CD8-positive, alpha-beta memory T cell (primary cell): ENCODE data around the gene LIN37. TPM values are rescaled to one million over a fixed set of nuclear protein-coding genes. Genes with fewer than 3 reads are reported as not detected.

Experiments used
- CTCF ChIA-PET: fragments of 350-600 bp; sonication (Branson Sonifier 250); formaldehyde crosslinking; loops from one replicate; lab custom pipeline; 2021; ENCODE audit warnings: antibody characterized with exemption; lab: Charles Lee
- POLR2A ChIA-PET: fragments of 350-600 bp; sonication (Branson Sonifier 250); formaldehyde crosslinking; loops from one replicate; lab custom pipeline; 2021; ENCODE audit warnings: antibody characterized with exemption; lab: Charles Lee
- DNase-seq, 5 donors: peaks; one replicate each; pipeline versions ENCODE4 v3.0.0 to v3.0.0-alpha.2; 2020 to 2022; ENCODE audit warnings: mixed read lengths in 1 of 5
- H3K27ac ChIP-seq: one replicate; pipeline ENCODE4 v1.7.0; 2013; ENCODE audit warnings: low read depth, mild to moderate bottlenecking, low read length, moderate library complexity
- H3K27me3 ChIP-seq: 2 replicates; pipeline ENCODE4 v1.7.0; 2013; ENCODE audit warnings: low read length, mild to moderate bottlenecking; ENCODE audit not compliant: insufficient read depth, poor library complexity, severe bottlenecking
- H3K36me3 ChIP-seq: 2 replicates; pipeline ENCODE4 v1.7.0; 2013; ENCODE audit warnings: mild to moderate bottlenecking, low read length, moderate library complexity; ENCODE audit not compliant: insufficient read depth
- H3K4me1 ChIP-seq: 2 replicates; pipeline ENCODE4 v1.7.0; 2013; ENCODE audit warnings: mild to moderate bottlenecking, low read length, moderate library complexity; ENCODE audit not compliant: insufficient read depth
- H3K4me3 ChIP-seq: 2 replicates; pipeline ENCODE4 v1.7.0; 2013; ENCODE audit warnings: mild to moderate bottlenecking, low read length
- H3K9me3 ChIP-seq: 2 replicates; pipeline ENCODE4 v1.7.0; 2013; ENCODE audit warnings: mild to moderate bottlenecking, low read length
- H3K27ac Mint-ChIP-seq, 8 donors: one replicate each; pipeline ENCODE4 v1.8.0; 2020 to 2021; ENCODE audit warnings: mixed read lengths in 8 of 8, mild to moderate bottlenecking in 6 of 8, inconsistent platforms in 3 of 8, moderate library complexity in 3 of 8
- H3K27me3 Mint-ChIP-seq, 2 donors: one replicate each; pipeline ENCODE4 v1.8.0; 2020 to 2021; ENCODE audit warnings: mixed read lengths in 2 of 2, mild to moderate bottlenecking in 1 of 2, moderate library complexity in 1 of 2
- H3K36me3 Mint-ChIP-seq, 3 donors: one replicate each; pipeline ENCODE4 v1.8.0; 2020 to 2021; ENCODE audit warnings: mixed read lengths in 3 of 3, inconsistent platforms in 1 of 3, mild to moderate bottlenecking in 1 of 3
- H3K4me1 Mint-ChIP-seq, 3 donors: one replicate each; pipeline ENCODE4 v1.8.0; 2020 to 2021; ENCODE audit warnings: mixed read lengths in 3 of 3, inconsistent platforms in 1 of 3, mild to moderate bottlenecking in 1 of 3
- H3K4me3 Mint-ChIP-seq, 7 donors: one replicate each; pipeline ENCODE4 v1.8.0; 2020 to 2021; ENCODE audit warnings: mixed read lengths in 7 of 7, mild to moderate bottlenecking in 6 of 7, moderate library complexity in 4 of 7, inconsistent platforms in 2 of 7
- H3K9me3 Mint-ChIP-seq, 5 donors: one replicate each; pipeline ENCODE4 v1.8.0; 2020 to 2022; ENCODE audit warnings: mixed read lengths in 5 of 5, mild to moderate bottlenecking in 3 of 5, moderate library complexity in 2 of 5, inconsistent platforms in 1 of 5
- polyA plus RNA-seq: library from polyadenylated mRNA; unstranded; fragments of 300-500 nt; fragmentation: Illumina TruSeq; gene quantifications from one replicate; pipeline ENCODE4 v1.2.3, GENCODE V29; 2021
- total RNA-seq, 2 experiments: library from RNA; stranded (reverse); gene quantifications; one replicate each; pipeline ENCODE4 v1.2.3, GENCODE V29; 2021

LIN37 gene
- total and polyA plus RNA-seq, 3 experiments from 2014 or later: 8.8 to 12.7 (median 10.5) TPM

GRCh38 chr19:35712567-35713505 is 35.5 kb upstream of the LIN37 start:
- Histone ChIP-seq H3K27ac (peak overlapping the region; percentile 45), H3K9me3 (no peaks in the 10 kb centered on the region), H3K36me3 (no peaks in the 10 kb centered on the region), H3K4me1 (peaks cover 58% of the 10 kb centered on the region), H3K27me3 (no peaks in the 10 kb centered on the region), H3K4me3 (peak overlapping the region; percentile 4)
- peaks cover 0 to 6% (median 0%) of the 10 kb centered on the region in 3 donors for H3K36me3 Mint-ChIP-seq
- H3K4me3 Mint-ChIP-seq: peak overlapping the region; percentile 55 to 84 (median 67)
- H3K9me3 Mint-ChIP-seq: no peaks in the 10 kb centered on the region
- POLR2A ChIA-PET: interaction anchor here (2.8 kb wide), 1 partner anchor 11 kb away, joined by 16 read pairs; no protein-coding TSS in a partner anchor
- H3K27me3 Mint-ChIP-seq: peaks cover 0 to 8% of the 10 kb centered on the region in 2 donors
- DNase-seq: peak in 4 of 5 donors; percentile 30 to 62 (median 44)
- H3K27ac Mint-ChIP-seq: peak overlapping the region; percentile 80 to 98 (median 90)
- CTCF ChIA-PET: interaction anchor here (0.8 to 4.0 kb wide), 5 partner anchors 10 to 203 kb away, joined by 3 to 20 read pairs (median 4); no protein-coding TSS in a partner anchor
- H3K4me1 Mint-ChIP-seq: peaks cover 47 to 65% (median 64%) of the 10 kb centered on the region in 3 donors

- H3K27ac ChIP-seq: peak overlapping the region; percentile 45
- H3K9me3 ChIP-seq: no peaks in the 10 kb centered on the region
- H3K9me3 Mint-ChIP-seq: no peaks in the 10 kb centered on the region
- H3K27ac Mint-ChIP-seq: peak overlapping the region; percentile 67 to 98 (median 90)
- POLR2A ChIA-PET: interaction anchor here (2.8 kb wide), 1 partner anchor 12 kb away, joined by 16 read pairs; no protein-coding TSS in a partner anchor
- H3K36me3 Mint-ChIP-seq: peaks cover 0 to 7% (median 0%) of the 10 kb centered on the region in 3 donors
- peaks cover 58% of the 10 kb centered on the region for H3K4me1 ChIP-seq
- CTCF ChIA-PET: interaction anchor here (1.1 to 4.0 kb wide), 3 partner anchors 10 to 204 kb away, joined by 3 to 20 read pairs (median 6); no protein-coding TSS in a partner anchor
- H3K4me3 ChIP-seq: peak overlapping the region; percentile 4
- peak overlapping the region; percentile 17 to 84 (median 67) for H3K4me3 Mint-ChIP-seq
- H3K27me3 ChIP-seq: no peaks in the 10 kb centered on the region
- peaks cover 47 to 67% (median 64%) of the 10 kb centered on the region in 3 donors for H3K4me1 Mint-ChIP-seq
- peaks cover 0 to 8% of the 10 kb centered on the region in 2 donors for H3K27me3 Mint-ChIP-seq
- peak in 1 of 5 donors; percentile 41 for DNase-seq
- no peaks in the 10 kb centered on the region for H3K36me3 ChIP-seq
Observed at GRCh38 chr19:35713506-35713850, 34.9 kb upstream of the LIN37 start.

- H3K27me3 Mint-ChIP-seq: peaks cover 0 to 8% of the 10 kb centered on the region in 2 donors
- Histone ChIP-seq H3K9me3 (no peaks in the 10 kb centered on the region), H3K4me1 (peaks cover 62% of the 10 kb centered on the region), H3K27me3 (no peaks in the 10 kb centered on the region), H3K27ac (no peak overlapping the region), H3K4me3 (peak overlapping the region; percentile 4), H3K36me3 (no peaks in the 10 kb centered on the region)
- POLR2A ChIA-PET: interaction anchor here (2.8 kb wide), 1 partner anchor 12 kb away, joined by 16 read pairs; no protein-coding TSS in a partner anchor
- DNase-seq: no peak
- no peaks in the 10 kb centered on the region for H3K9me3 Mint-ChIP-seq
- peak overlapping the region; percentile 67 to 98 (median 90) for H3K27ac Mint-ChIP-seq
- CTCF ChIA-PET: interaction anchor here (1.0 to 4.0 kb wide), 3 partner anchors 12 to 204 kb away, joined by 3 to 20 read pairs (median 3); no protein-coding TSS in a partner anchor
- H3K4me1 Mint-ChIP-seq: peaks cover 50 to 72% (median 64%) of the 10 kb centered on the region in 3 donors
- H3K4me3 Mint-ChIP-seq: peak overlapping the region; percentile 17 to 84 (median 67)
- H3K36me3 Mint-ChIP-seq: peaks cover 0 to 10% (median 0%) of the 10 kb centered on the region in 3 donors
Observed at GRCh38 chr19:35713904-35714495, 34.4 kb upstream of the LIN37 start.

GRCh38 chr19:35714601-35715354 is 33.6 kb upstream of the LIN37 start:
- peak overlapping the region; percentile 48 to 98 (median 87) for H3K27ac Mint-ChIP-seq
- CTCF ChIA-PET: interaction anchor here (0.8 to 4.0 kb wide), 4 partner anchors 13 to 31 kb away, joined by 3 to 20 read pairs (median 3); partner anchors contain the start of genes PSENEN and U2AF1L4
- H3K4me1 ChIP-seq: peaks cover 70% of the 10 kb centered on the region
- peaks cover 0 to 8% of the 10 kb centered on the region in 2 donors for H3K27me3 Mint-ChIP-seq
- no peaks in the 10 kb centered on the region for H3K9me3 Mint-ChIP-seq
- DNase-seq: no peak
- no peaks in the 10 kb centered on the region for H3K36me3 ChIP-seq
- peaks cover 0 to 14% (median 0%) of the 10 kb centered on the region in 3 donors for H3K36me3 Mint-ChIP-seq
- peaks cover 55 to 79% (median 71%) of the 10 kb centered on the region in 3 donors for H3K4me1 Mint-ChIP-seq
- no peak overlapping the region for H3K27ac ChIP-seq
- POLR2A ChIA-PET: interaction anchor here (1.2 kb wide), 1 partner anchor 34 kb away, joined by 3 read pairs; the partner anchor contains the start of gene LIN37
- no peaks in the 10 kb centered on the region for H3K27me3 ChIP-seq
- no peaks in the 10 kb centered on the region for H3K9me3 ChIP-seq
- peak overlapping the region; percentile 41 to 70 (median 67) for H3K4me3 Mint-ChIP-seq
- no peak overlapping the region for H3K4me3 ChIP-seq

- Histone ChIP-seq H3K27ac (no peak overlapping the region), H3K36me3 (no peaks in the 10 kb centered on the region), H3K4me1 (peaks cover 73% of the 10 kb centered on the region), H3K4me3 (peak overlapping the region; percentile 89), H3K9me3 (no peaks in the 10 kb centered on the region), H3K27me3 (no peaks in the 10 kb centered on the region)
- H3K4me3 Mint-ChIP-seq: peak overlapping the region in 6 of 7 donors; percentile 15 to 98 (median 67)
- H3K4me1 Mint-ChIP-seq: peaks cover 57 to 80% (median 71%) of the 10 kb centered on the region in 3 donors
- CTCF ChIA-PET: interaction anchor here (0.8 to 4.0 kb wide), 4 partner anchors 13 to 30 kb away, joined by 3 to 20 read pairs (median 4); partner anchors contain the start of genes PSENEN and U2AF1L4
- H3K27ac Mint-ChIP-seq: peak overlapping the region in 4 of 8 donors; percentile 32 to 98 (median 94)
- peaks cover 0 to 8% of the 10 kb centered on the region in 2 donors for H3K27me3 Mint-ChIP-seq
- peaks cover 0 to 20% (median 2%) of the 10 kb centered on the region in 3 donors for H3K36me3 Mint-ChIP-seq
- no peaks in the 10 kb centered on the region for H3K9me3 Mint-ChIP-seq
- POLR2A ChIA-PET: interaction anchor here (1.2 kb wide), 1 partner anchor 33 kb away, joined by 3 read pairs; the partner anchor contains the start of gene LIN37
- no peak for DNase-seq
Observed at GRCh38 chr19:35715355-35715809, 33.0 kb upstream of the LIN37 start.

GRCh38 chr19:35715981-35716800 is 32.2 kb upstream of the LIN37 start:
- DNase-seq: peak in 1 of 5 donors; percentile 25
- Mint-ChIP-seq H3K27ac (peak overlapping the region; percentile 74 to 98 (median 94)), H3K27me3 (peaks cover 0 to 5% of the 10 kb centered on the region in 2 donors), H3K36me3 (peaks cover 0 to 25% (median 2%) of the 10 kb centered on the region in 3 donors), H3K4me3 (peak overlapping the region; percentile 86 to 98 (median 91)), H3K4me1 (peaks cover 54 to 72% (median 64%) of the 10 kb centered on the region in 3 donors), H3K9me3 (no peaks in the 10 kb centered on the region)
- CTCF ChIA-PET: interaction anchor here (0.6 to 4.0 kb wide), 4 partner anchors 13 to 45 kb away, joined by 3 to 20 read pairs (median 4); no protein-coding TSS in a partner anchor
- H3K9me3 ChIP-seq: no peaks in the 10 kb centered on the region
- POLR2A ChIA-PET: interaction anchor here (0.5 to 1.2 kb wide), 2 partner anchors 32 to 189 kb away, joined by 3 to 6 read pairs; partner anchors contain the start of gene LIN37
- H3K27me3 ChIP-seq: no peaks in the 10 kb centered on the region
- no peaks in the 10 kb centered on the region for H3K36me3 ChIP-seq
- peaks cover 66% of the 10 kb centered on the region for H3K4me1 ChIP-seq
- peak overlapping the region; percentile 89 for H3K4me3 ChIP-seq
- H3K27ac ChIP-seq: peak overlapping the region; percentile 72
